HG02852 (cell line): ENCODE results near the gene NLRP9.
"Not testable (repeated sequence)": the region's sequence is repeated elsewhere in the genome, so short reads cannot be mapped to it uniquely, and the experiment has no call there.

Experiments used
- ATAC-seq: cut with Tn5 transposase; IDR thresholded peaks from one replicate; pipeline ENCODE4 v1.9.1; 2021; ENCODE audit warnings: mild to moderate bottlenecking, moderate library complexity; ENCODE audit not compliant: unreplicated experiment

Gene NLRP9

GRCh38 chr19:55738302-55738701 is at the start of gene NLRP9:
TSS of gene NLRP9 (minus strand) at chr19:55738402. CDS start at chr19:55738374, 28 bp downstream.
- no peak for ATAC-seq

- ATAC-seq = no peak
Measured at GRCh38 chr19:55781112-55781511, 42.9 kb upstream of the NLRP9 start.

GRCh38 chr19:55778331-55778730 is 40.1 kb upstream of the NLRP9 start:
- no peak for ATAC-seq

GRCh38 chr19:55777528-55777927 is 39.3 kb upstream of the NLRP9 start:
- ATAC-seq = no peak

DNA sequence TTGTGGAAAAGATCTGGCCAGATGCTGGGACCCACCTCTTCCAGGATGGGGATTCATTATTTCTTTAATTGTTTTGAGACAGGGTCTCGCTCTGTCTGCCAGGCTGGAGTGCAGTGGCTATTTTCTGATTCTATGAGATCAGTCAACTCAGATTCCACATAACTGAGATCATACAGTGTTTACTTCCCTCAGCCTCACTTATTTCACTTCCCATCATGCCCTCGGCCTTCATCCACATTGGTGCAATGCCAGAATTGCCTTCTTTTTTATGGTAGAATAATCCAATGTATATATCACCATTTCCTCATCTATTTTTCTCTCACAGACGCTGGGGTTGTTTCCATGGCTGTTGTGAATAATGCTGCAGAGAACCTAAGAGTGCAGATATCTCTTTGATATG is 31.4 kb upstream of the NLRP9 start:
- ATAC-seq = not testable (repeated sequence)

DNA sequence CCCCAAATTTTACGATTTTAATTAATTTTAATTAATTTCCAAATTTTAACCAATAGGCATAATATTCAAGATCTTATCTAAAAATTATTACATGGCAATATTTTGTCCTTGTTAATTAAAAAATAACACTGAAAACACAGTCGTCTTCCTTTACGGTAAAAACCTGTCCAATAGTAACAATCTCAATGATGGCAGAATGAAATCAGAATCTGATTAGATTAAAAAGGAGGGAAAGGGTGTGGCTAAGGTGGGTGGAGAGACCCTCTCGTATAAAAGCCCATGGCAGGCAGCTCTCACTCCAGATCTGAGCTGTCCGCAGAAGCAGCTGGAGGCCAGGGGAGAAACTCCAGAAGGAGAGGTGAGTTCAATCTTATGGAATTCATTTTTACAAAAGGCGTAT is 30.6 kb upstream of the NLRP9 start, which contains the start of gene RFPL4AL1:
Gene RFPL4AL1 (plus strand): TSS at position 301 of the 400 bp plus-strand sequence. CDS start 2,687 bp downstream, outside the sequence.
- ATAC-seq = not testable (repeated sequence)

DNA sequence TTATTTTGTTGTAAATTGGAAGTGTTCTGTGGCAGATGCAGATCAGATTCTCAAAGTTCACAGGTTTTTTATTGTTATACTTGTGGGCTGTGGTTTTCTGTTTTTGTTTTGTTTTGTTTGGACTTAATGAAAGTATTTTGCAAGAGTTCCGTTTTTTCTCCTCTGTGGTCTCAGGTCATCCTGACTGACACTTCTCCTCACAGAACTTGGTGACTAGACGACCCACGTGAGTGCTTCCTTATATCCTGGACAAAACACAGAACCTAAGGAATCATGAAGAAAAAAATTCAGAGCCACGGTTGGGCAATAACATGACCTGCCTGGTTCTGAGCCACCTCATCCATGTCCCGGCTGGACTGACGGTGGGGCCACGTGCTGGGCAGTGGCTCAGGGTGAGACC is 28.3 kb upstream of the NLRP9 start:
- ATAC-seq = no peak

GRCh38 chr19:55758797-55759196 is 20.6 kb upstream of the NLRP9 start, which contains the start of gene RFPL4A:
TSS of gene RFPL4A (plus strand) at chr19:55759097. CDS start at chr19:55761801, 2,704 bp downstream.
- ATAC-seq = not testable (repeated sequence)

DNA sequence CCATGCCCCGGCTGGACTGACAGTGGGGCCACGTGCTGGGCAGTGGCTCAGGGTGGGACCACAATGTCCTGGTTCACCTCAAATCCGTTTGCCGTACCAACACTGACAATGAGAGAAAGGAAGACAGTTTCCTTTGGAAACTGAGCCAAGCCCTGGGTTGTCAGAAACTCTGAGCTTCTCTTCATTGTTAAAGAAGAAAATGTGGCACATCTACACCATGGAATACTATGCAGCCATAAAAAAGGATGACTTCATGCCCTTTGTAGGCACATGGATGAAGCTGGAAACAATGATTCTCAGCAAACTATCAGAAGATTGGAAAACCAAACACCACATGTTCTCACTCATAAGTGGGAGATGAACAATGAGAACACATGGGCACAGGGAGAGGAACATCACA is 18.6 kb upstream of the NLRP9 start:
- ATAC-seq = not testable (repeated sequence)

DNA sequence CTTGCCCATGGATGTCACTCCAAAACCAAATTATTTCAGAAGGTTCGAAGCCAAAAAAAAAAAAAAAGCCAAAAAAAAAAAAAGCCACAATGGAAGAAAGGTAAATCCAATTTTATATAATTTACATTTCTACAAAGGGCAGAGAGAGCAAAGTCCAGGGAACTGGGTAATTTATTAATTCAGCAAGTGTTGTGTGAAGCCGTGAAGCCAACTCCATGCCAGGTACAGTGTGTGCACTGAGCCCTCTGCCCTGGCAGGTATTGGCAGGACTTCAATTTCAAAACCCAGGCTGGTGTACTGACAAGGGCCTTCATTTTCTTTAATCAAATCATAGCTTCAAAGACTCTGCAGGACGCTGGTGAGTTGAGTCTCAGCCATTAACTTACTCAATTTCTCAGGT is 15.2 kb upstream of the NLRP9 start:
- no peak for ATAC-seq

DNA sequence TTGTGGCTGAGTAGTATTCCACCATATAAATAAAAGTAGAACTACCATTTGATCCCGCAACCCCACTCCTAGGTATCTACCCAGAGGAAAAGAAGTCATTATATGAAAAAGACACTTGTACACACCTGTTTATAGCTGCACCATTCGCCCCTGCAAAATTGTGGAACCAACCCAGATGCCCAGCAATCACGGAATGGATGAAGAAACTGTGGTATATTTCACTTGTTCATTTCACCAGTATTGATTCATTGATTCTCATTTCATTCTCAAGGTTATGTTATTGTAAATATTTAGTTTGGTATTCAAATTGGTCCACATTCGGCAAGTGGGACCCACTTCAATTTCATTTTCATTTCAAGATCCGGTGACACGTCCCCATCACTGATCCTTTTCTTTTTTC is 12.5 kb upstream of the NLRP9 start:
- no peak for ATAC-seq

DNA sequence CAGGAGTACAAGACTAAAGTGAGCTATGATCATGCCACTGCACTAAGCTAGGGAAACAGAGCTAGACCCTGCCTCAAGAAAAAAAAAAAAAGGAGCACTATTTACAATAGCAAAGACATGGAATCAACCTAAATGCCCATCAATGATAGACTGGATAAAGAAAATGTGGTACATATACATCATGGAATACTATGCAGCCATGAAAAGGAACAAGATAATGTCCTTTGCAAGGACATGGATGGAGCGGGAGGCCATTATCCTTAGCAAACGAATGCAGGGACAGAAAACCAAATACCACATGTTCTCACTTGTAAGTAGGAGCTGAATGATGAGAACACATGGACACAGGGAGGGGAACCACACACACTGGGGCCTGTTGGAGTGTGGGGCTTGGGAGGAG is 7.8 kb downstream of the NLRP9 start:
- ATAC-seq = not testable (repeated sequence)

GRCh38 chr19:55723491-55723890 is 14.7 kb downstream of the NLRP9 start:
- ATAC-seq = no peak

- no peak for ATAC-seq
Measured at GRCh38 chr19:55720801-55721200, 17.4 kb downstream of the NLRP9 start.

- ATAC-seq = no peak
Measured at GRCh38 chr19:55720214-55720746, 17.9 kb downstream of the NLRP9 start.

DNA sequence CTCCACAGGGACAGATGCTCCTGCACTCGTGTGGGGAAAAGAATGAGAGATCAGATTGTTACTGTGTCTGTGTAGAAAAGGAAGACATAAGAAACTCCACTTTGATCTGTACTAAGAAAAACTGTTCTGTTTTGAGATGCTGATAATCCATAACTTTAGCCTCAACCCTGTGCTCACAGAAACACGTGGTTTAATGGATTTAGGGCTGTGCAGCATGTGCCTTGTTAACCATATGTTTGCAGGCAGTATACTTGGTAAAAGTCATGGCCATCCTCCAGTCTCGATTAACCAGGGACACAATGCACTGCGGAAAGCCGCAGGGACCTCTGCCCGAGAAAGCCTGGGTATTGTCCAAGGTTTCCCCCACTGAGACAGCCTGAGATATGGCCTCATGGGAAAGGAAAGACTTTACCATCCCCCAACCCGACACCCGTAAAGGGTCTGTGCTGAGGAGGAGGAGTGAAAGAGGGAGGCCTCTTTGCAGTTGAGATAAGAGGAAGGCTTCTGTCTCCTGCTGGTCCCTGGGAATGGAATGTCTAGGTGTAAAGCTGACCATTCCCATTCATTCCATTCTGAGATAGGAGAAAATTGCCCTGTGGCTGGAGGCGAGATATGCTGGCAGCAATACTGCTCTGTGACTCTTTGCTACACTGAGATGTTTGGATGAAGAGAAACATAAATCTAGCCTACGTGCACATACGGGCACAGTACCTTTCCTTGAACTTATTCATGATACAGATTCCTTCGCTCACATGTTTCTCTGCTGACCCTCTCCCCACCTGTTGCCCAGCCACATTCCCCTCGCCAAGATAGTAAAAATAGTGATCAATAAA is 20.1 kb downstream of the NLRP9 start:
- ATAC-seq = not testable (repeated sequence)

DNA sequence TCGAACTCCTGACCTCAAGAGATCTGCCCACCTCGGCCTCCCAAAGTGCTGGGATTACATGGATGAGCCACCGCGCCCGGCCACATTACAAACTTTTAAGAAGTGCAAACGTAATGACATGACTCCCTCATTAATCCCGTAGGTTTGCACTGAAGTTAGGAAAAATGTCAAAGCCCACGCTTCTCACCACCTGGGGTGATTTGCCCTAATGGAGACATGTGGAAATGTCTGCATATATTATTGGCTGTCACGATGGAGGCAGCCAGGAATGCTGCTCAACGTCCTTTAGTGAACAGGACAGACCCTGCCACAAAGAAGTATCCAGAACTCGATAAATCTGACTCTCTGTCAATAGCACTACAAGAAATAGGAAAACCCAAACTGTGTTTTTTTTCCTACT is 21.0 kb downstream of the NLRP9 start:
- ATAC-seq = no peak

- no peak for ATAC-seq
Measured at GRCh38 chr19:55716531-55716930, 21.7 kb downstream of the NLRP9 start.

DNA sequence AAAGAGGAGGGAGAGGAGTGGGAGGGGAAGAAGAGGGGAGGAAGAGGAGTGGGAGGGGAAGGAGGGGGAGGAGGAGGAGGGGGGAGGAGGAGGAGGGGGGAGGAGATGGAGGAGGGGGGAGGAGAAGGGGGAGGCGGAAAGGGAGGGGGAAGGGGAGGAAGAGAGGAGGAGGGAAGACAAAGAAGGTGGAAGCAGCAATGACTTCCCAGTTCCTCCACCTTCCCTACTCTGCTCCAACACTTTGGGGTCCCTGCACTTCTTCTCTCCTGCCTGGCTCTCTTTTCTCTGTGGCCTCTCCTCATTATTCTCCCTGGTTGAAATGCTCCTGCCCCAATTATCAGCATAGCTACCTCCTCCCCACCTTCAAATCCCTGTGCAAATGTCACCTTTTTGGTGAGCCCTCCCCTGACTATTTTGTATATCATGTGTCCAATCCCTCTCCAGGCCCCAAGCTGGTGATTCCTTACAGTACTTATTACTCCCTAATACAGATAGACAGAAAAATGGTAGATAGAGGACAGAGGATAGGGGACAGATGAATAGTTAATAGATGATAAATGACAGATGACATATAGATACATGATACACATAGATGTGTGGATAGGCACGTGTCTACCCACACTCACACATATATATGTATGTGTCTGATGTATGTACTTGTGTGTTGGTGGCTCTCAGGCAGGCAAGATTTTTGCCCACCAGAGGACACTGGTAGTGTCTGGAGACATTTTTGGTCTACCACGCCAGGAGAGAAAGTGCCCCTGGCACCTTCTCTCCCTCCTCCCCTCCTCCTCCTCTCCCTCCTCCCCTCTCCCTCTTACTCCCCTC is 25.2 kb downstream of the NLRP9 start:
- no peak for ATAC-seq

GRCh38 chr19:55711719-55712118 is 26.5 kb downstream of the NLRP9 start:
- no peak for ATAC-seq

GRCh38 chr19:55705972-55706371 is 32.2 kb downstream of the NLRP9 start:
- ATAC-seq = no peak
